Liver (tissue), 10 donors: Measurements from ENCODE around the gene PAN2. TPM values are rescaled to one million over a fixed set of nuclear protein-coding genes. Genes with fewer than 3 reads are reported as not detected.
A peak's percentile ranks its signal among the peaks of the same experiment; 100 is the strongest.

Source experiments
- DNase-seq: peaks from one replicate; pipeline ENCODE4 v3.0.0-alpha.2; 2017; ENCODE audit warnings: low spot score
- H3K27ac ChIP-seq, 2 donors: one replicate each; pipeline ENCODE4 v1.7.0; 2013; ENCODE audit warnings: inconsistent platforms in 2 of 2, low read length in 2 of 2, control low read depth in 1 of 2, low read depth in 1 of 2, mild to moderate bottlenecking in 1 of 2
- H3K27me3 ChIP-seq, 4 donors: one replicate each; pipeline versions ENCODE4 v1.6.1 to v1.7.0; 2013; ENCODE audit warnings: low read length in 3 of 4, inconsistent platforms in 1 of 4, mild to moderate bottlenecking in 1 of 4, moderate library complexity in 1 of 4; ENCODE audit not compliant: control insufficient read depth in 4 of 4, insufficient read depth in 4 of 4
- H3K36me3 ChIP-seq, 4 donors: one replicate each; pipeline versions ENCODE4 v1.6.1 to v1.7.0; 2013; ENCODE audit warnings: low read length in 3 of 4, mild to moderate bottlenecking in 3 of 4, low read depth in 1 of 4, moderate library complexity in 1 of 4; ENCODE audit not compliant: control insufficient read depth in 4 of 4, insufficient read depth in 3 of 4
- H3K4me1 ChIP-seq, 4 donors: one replicate each; pipeline versions ENCODE4 v1.6.1 to v1.7.0; 2013; ENCODE audit warnings: low read length in 3 of 4, mild to moderate bottlenecking in 3 of 4, moderate library complexity in 1 of 4; ENCODE audit not compliant: control insufficient read depth in 4 of 4, insufficient read depth in 4 of 4
- H3K4me3 ChIP-seq, 3 donors: one replicate each; pipeline versions ENCODE4 v1.6.1 to v1.7.0; 2013; ENCODE audit warnings: low read length in 3 of 3, control low read depth in 1 of 3, low read depth in 1 of 3, mild to moderate bottlenecking in 1 of 3
- H3K9ac ChIP-seq, 2 donors: one replicate each; pipeline ENCODE4 v1.7.0; 2013; ENCODE audit warnings: low read length in 2 of 2, mild to moderate bottlenecking in 2 of 2, moderate library complexity in 2 of 2, control low read depth in 1 of 2, low read depth in 1 of 2
- H3K9me3 ChIP-seq, 4 donors: one replicate each; pipeline versions ENCODE4 v1.6.1 to v1.7.0; 2013; ENCODE audit warnings: low read length in 3 of 4; ENCODE audit not compliant: control insufficient read depth in 4 of 4
- FOXA1 ChIP-seq: IDR thresholded peaks from 2 replicates; pipeline ENCODE4 v1.6.1; 2016; ENCODE audit warnings: antibody characterized with exemption
- GABPA ChIP-seq, 2 donors: IDR thresholded peaks in 1 of 2; conservative IDR thresholded peaks in 1 of 2; 2 replicates each; pipeline ENCODE4 v1.6.1; 2016; ENCODE audit warnings: antibody characterized with exemption in 2 of 2, mild to moderate bottlenecking in 1 of 2, moderate library complexity in 1 of 2
- HNF4A ChIP-seq, 2 donors: conservative IDR thresholded peaks; 2 replicates each; pipeline ENCODE4 v1.6.1; 2016; ENCODE audit warnings: antibody characterized with exemption in 2 of 2, mild to moderate bottlenecking in 2 of 2
- HNF4G ChIP-seq: IDR thresholded peaks from 2 replicates; pipeline ENCODE4 v1.6.1; 2016; ENCODE audit warnings: antibody characterized with exemption
- JUND ChIP-seq, 2 donors: IDR thresholded peaks; 2 replicates each; pipeline ENCODE4 v1.6.1; 2016; ENCODE audit warnings: antibody characterized with exemption in 2 of 2
- MAX ChIP-seq: IDR thresholded peaks from 2 replicates; pipeline ENCODE4 v1.6.1; 2016; ENCODE audit warnings: antibody characterized with exemption
- NR2F2 ChIP-seq: IDR thresholded peaks from 2 replicates; pipeline ENCODE4 v1.6.1; 2016; ENCODE audit warnings: antibody characterized with exemption
- RAD21 ChIP-seq, 2 donors: IDR thresholded peaks; 2 replicates each; pipeline ENCODE4 v1.6.1; 2016; ENCODE audit warnings: antibody characterized with exemption in 2 of 2, mild to moderate bottlenecking in 2 of 2
- REST ChIP-seq: IDR thresholded peaks from 2 replicates; pipeline ENCODE4 v1.6.1; 2016; ENCODE audit warnings: antibody characterized with exemption, mild to moderate bottlenecking
- RXRA ChIP-seq, 2 donors: IDR thresholded peaks; 2 replicates each; pipeline ENCODE4 v1.6.1; 2017 to 2018; ENCODE audit warnings: antibody characterized with exemption in 2 of 2, mild to moderate bottlenecking in 1 of 2
- SP1 ChIP-seq: IDR thresholded peaks from 2 replicates; pipeline ENCODE4 v1.6.1; 2018; ENCODE audit warnings: antibody characterized with exemption, mild to moderate bottlenecking
- TAF1 ChIP-seq: conservative IDR thresholded peaks from 2 replicates; pipeline ENCODE4 v1.6.1; 2016; ENCODE audit warnings: antibody characterized with exemption, mild to moderate bottlenecking
- YY1 ChIP-seq: IDR thresholded peaks from 2 replicates; pipeline ENCODE4 v1.6.1; 2016; ENCODE audit warnings: antibody characterized with exemption, mild to moderate bottlenecking
- ZBTB33 ChIP-seq: IDR thresholded peaks from 2 replicates; pipeline ENCODE4 v1.6.1; 2016; ENCODE audit warnings: antibody characterized with exemption
- WGBS: extraction: QIAGEN DNeasy Blood & Tissue Kit; methylation state at CpG from one replicate; pipeline ENCODE4 v1.1.7; 2013; 5-methylcytosine and 5-hydroxymethylcytosine counted together
- polyA plus RNA-seq, 2 donors: library from polyadenylated mRNA; stranded (reverse) in 1 of 2; unstranded in 1 of 2; fragments of 200-250 nt in 1 of 2; fragments of >200 nt in 1 of 2; fragmentation: Nextera tagmentation in 1 of 2; extraction: Ambion mirVana in 1 of 2; gene quantifications; one replicate each; pipeline versions ENCODE4 v1.2.1 to v1.2.3, GENCODE V29; 2013 to 2015
- small RNA-seq: library from RNA; depleted of rRNA; stranded (forward); fragments of <200 nt; gene quantifications from one replicate; pipeline ENCODE3, GENCODE V24; 2014
- total RNA-seq, 2 donors: library from RNA; depleted of rRNA; stranded (reverse); fragments of >200 nt; gene quantifications; one replicate each; pipeline ENCODE4 v1.2.3, GENCODE V29; 2014
- TF ChIP-seq, protein P1 (sequence below): fragments of 150-350 bp; IDR thresholded peaks from 2 replicates; pipeline ENCODE4 v1.5.1; 2017; ENCODE audit warnings: improper control_type of control experiment, low read depth, low read length; ENCODE audit not compliant: missing input control
- TF ChIP-seq, protein P2 (sequence below): IDR thresholded peaks from 2 replicates; pipeline ENCODE4 v1.6.1; 2016; ENCODE audit warnings: antibody characterized with exemption
- donor health status: healthy.
- donor health status: healthy.
- donor health status: healthy.
- donor health status: healthy.
- donor health status: healthy.

The PAN2 gene
- total and polyA plus RNA-seq, 4 donors, result 20.5 to 92.4 (median 27.7) TPM

DNA sequence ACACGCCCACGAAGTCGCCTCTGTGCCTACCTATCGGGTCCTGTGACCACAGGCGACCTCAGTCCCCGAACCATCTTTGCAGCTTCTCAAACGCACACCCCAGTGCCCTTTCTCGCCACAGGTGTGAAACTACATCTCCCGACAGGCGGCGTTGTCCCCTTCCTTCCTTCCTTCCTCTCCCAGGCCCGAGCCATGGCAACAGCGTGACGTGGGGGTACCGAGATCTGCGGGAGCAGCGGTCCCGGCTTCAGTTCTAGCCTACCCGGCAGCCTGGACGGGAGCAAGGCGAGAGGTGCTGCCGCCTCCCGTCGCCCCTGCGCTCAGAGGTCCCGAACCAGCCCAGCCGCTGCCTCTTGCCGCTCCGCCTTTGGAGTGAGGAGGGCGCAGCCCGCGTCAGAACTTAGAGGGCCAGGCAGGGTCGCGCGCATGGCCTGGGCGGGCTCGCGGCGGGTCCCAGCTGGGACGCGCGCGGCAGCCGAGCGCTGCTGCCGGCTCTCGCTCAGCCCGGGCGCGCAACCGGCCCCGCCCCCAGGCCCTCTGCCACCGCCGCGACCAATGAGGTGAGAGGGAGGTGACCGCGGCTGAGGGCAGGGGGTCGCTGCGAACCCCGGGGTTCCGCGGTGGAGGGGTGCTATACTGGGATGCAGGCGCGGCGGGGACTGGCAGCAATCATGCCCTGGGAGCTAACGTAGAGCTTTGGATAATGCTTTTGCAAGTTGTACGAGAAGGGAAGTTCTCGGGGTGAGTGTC lies 66.9 kb downstream of the PAN2 start, which contains the start of gene COQ10A:
TSS of gene COQ10A (plus strand) at position 250 of the 750 bp plus-strand sequence. CDS start at position 427, 177 bp downstream.
- peak within 1 kb of the TSS; percentile 93 to 97 for H3K27ac ChIP-seq
- peaks cover 2 to 46% (median 32%) of the 10 kb centered on the region in 4 donors for H3K4me1 ChIP-seq
- H3K9ac ChIP-seq, result peak within 1 kb of the TSS; percentile 56 to 83
- no peaks in the 10 kb centered on the region for H3K9me3 ChIP-seq
- H3K4me3 ChIP-seq, result peak within 1 kb of the TSS; percentile 79 to 91 (median 86)
- TF ChIP-seq HNF4A (conservative IDR thresholded peaks at IDR 0.05) (no peak), REST (peak; percentile 56), FOXA1 (no peak), SP1 (peak; percentile 33), RAD21 (IDR thresholded peaks at IDR 0.05) (peak; percentile 49 to 65), YY1 (peak; percentile 55), GABPA (IDR thresholded peaks at IDR 0.05 in 1 of 2, conservative IDR thresholded peaks at IDR 0.05 in 1 of 2) (peak in 1 of 2 donors; percentile 66), ZBTB33 (no peak), TAF1 (no peak), RXRA (IDR thresholded peaks at IDR 0.05) (peak; percentile 26 to 64), HNF4G (no peak), NR2F2 (no peak), MAX (no peak), JUND (IDR thresholded peaks at IDR 0.05) (no peak)
- TF ChIP-seq, protein P1, sequence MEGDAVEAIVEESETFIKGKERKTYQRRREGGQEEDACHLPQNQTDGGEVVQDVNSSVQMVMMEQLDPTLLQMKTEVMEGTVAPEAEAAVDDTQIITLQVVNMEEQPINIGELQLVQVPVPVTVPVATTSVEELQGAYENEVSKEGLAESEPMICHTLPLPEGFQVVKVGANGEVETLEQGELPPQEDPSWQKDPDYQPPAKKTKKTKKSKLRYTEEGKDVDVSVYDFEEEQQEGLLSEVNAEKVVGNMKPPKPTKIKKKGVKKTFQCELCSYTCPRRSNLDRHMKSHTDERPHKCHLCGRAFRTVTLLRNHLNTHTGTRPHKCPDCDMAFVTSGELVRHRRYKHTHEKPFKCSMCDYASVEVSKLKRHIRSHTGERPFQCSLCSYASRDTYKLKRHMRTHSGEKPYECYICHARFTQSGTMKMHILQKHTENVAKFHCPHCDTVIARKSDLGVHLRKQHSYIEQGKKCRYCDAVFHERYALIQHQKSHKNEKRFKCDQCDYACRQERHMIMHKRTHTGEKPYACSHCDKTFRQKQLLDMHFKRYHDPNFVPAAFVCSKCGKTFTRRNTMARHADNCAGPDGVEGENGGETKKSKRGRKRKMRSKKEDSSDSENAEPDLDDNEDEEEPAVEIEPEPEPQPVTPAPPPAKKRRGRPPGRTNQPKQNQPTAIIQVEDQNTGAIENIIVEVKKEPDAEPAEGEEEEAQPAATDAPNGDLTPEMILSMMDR, result peak; percentile 49
- TF ChIP-seq, protein P2, sequence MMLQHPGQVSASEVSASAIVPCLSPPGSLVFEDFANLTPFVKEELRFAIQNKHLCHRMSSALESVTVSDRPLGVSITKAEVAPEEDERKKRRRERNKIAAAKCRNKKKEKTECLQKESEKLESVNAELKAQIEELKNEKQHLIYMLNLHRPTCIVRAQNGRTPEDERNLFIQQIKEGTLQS, result no peak
- DNase-seq, result peak; percentile 86
- under 1% methylated on average over 68 of the region's 68 CpGs for WGBS
- H3K27me3 ChIP-seq, result no peaks in the 10 kb centered on the region
- H3K36me3 ChIP-seq, result peaks cover 0 to 11% (median 6%) of the 10 kb centered on the region in 4 donors

Small RNAs within 50 kb of the gene (small RNA-seq; reads per million reads assigned to genes)
- gene RNU7-40P, result not detected

Other genes starting within 250 kb of the PAN2 start
- 100 to 1,000 TPM in 1 of 2 donors, 10 to 100 TPM in 1; 74.3 to 148 TPM for gene PA2G4, start 229.4 kb downstream of the PAN2 start, total RNA-seq
- gene PA2G4, start 229.4 kb downstream of the PAN2 start, polyA plus RNA-seq, result 10 to 100 TPM; 56.8 to 62.9 TPM
- 1,000 to 10,000 TPM in 1 of 2 donors, 100 to 1,000 TPM in 1; 979 to 1,323 TPM for gene RPL41, start 217.4 kb downstream of the PAN2 start, total RNA-seq
- gene RPL41, start 217.4 kb downstream of the PAN2 start, polyA plus RNA-seq, result 1,000 to 10,000 TPM; 1,640 to 2,155 TPM
- gene ZC3H10, start 215.7 kb downstream of the PAN2 start, total RNA-seq, result 1 to 10 TPM; 2.0 to 5.2 TPM
- gene ZC3H10, start 215.7 kb downstream of the PAN2 start, polyA plus RNA-seq, result 1 to 10 TPM; 1.3 to 1.8 TPM
- 10 to 100 TPM; 59.5 to 93.5 TPM for gene ESYT1, start 205.7 kb downstream of the PAN2 start, total RNA-seq
- gene ESYT1, start 205.7 kb downstream of the PAN2 start, polyA plus RNA-seq, result 10 to 100 TPM; 41.0 to 58.1 TPM
- gene MYL6B, start 181.4 kb downstream of the PAN2 start, total RNA-seq, result 10 to 100 TPM in 1 of 2 donors, 1 to 10 TPM in 1; 3.7 to 14.2 TPM
- 10 to 100 TPM; 11.2 to 13.9 TPM for gene MYL6B, start 181.4 kb downstream of the PAN2 start, polyA plus RNA-seq
- 100 to 1,000 TPM; 298 to 482 TPM for gene MYL6, start 175.6 kb downstream of the PAN2 start, total RNA-seq
- gene MYL6, start 175.6 kb downstream of the PAN2 start, polyA plus RNA-seq, result 100 to 1,000 TPM; 766 to 975 TPM
- gene SMARCC2, start 144.5 kb downstream of the PAN2 start, total RNA-seq, result 10 to 100 TPM; 20.5 to 24.6 TPM
- gene SMARCC2, start 144.5 kb downstream of the PAN2 start, polyA plus RNA-seq, result 10 to 100 TPM; 12.8 to 24.8 TPM
- 10 to 100 TPM; 22.1 to 31.8 TPM for gene RNF41, start 112.1 kb downstream of the PAN2 start, total RNA-seq
- 10 to 100 TPM in 1 of 2 donors, 1 to 10 TPM in 1; 7.6 to 11.5 TPM for gene RNF41, start 112.1 kb downstream of the PAN2 start, polyA plus RNA-seq
- 10 to 100 TPM; 10.8 to 13.1 TPM for gene NABP2, start 109.7 kb downstream of the PAN2 start, total RNA-seq
- gene NABP2, start 109.7 kb downstream of the PAN2 start, polyA plus RNA-seq, result 10 to 100 TPM; 12.1 to 14.5 TPM
- gene SLC39A5, start 103.9 kb downstream of the PAN2 start, total RNA-seq, result 100 to 1,000 TPM; 157 to 195 TPM
- 100 to 1,000 TPM; 125 to 126 TPM for gene SLC39A5, start 103.9 kb downstream of the PAN2 start, polyA plus RNA-seq
- gene ANKRD52, start 75.6 kb downstream of the PAN2 start, total RNA-seq, result 10 to 100 TPM in 1 of 2 donors, 1 to 10 TPM in 1; 8.3 to 13.6 TPM
- gene ANKRD52, start 75.6 kb downstream of the PAN2 start, polyA plus RNA-seq, result 10 to 100 TPM in 1 of 2 donors, 1 to 10 TPM in 1; 5.4 to 10.3 TPM
- gene COQ10A, start 67.1 kb downstream of the PAN2 start, total RNA-seq, result 10 to 100 TPM in 1 of 2 donors, 1 to 10 TPM in 1; 3.2 to 40.7 TPM
- 10 to 100 TPM in 1 of 2 donors, 1 to 10 TPM in 1; 9.5 to 21.6 TPM for gene COQ10A, start 67.1 kb downstream of the PAN2 start, polyA plus RNA-seq
- gene CS, start 33.7 kb downstream of the PAN2 start, total RNA-seq, result 10 to 100 TPM; 59.0 to 79.9 TPM
- gene CS, start 33.7 kb downstream of the PAN2 start, polyA plus RNA-seq, result 10 to 100 TPM; 33.8 to 36.0 TPM
- gene CNPY2, start 18.0 kb downstream of the PAN2 start, total RNA-seq, result 10 to 100 TPM; 24.6 to 68.7 TPM
- 100 to 1,000 TPM in 1 of 2 donors, 10 to 100 TPM in 1; 72.6 to 163 TPM for gene CNPY2, start 18.0 kb downstream of the PAN2 start, polyA plus RNA-seq
- gene IL23A, start 4.9 kb upstream of the PAN2 start, total RNA-seq, result under 1 TPM in 1 of 2 donors, not detected in 1; 0.25 TPM
- under 1 TPM; 0.14 to 0.22 TPM for gene IL23A, start 4.9 kb upstream of the PAN2 start, polyA plus RNA-seq
- gene STAT2, start 26.1 kb upstream of the PAN2 start, total RNA-seq, result 100 to 1,000 TPM in 1 of 2 donors, 10 to 100 TPM in 1; 68.7 to 219 TPM
- gene STAT2, start 26.1 kb upstream of the PAN2 start, polyA plus RNA-seq, result 10 to 100 TPM; 48.4 to 64.5 TPM
- gene APOF, start 28.9 kb upstream of the PAN2 start, total RNA-seq, result 100 to 1,000 TPM in 1 of 2 donors, 10 to 100 TPM in 1; 11.9 to 109 TPM
- gene APOF, start 28.9 kb upstream of the PAN2 start, polyA plus RNA-seq, result 100 to 1,000 TPM; 203 to 335 TPM
- gene TIMELESS, start 115.4 kb upstream of the PAN2 start, total RNA-seq, result 10 to 100 TPM; 12.9 to 17.6 TPM
- gene TIMELESS, start 115.4 kb upstream of the PAN2 start, polyA plus RNA-seq, result 1 to 10 TPM; 5.1 to 7.8 TPM
- gene MIP, start 120.7 kb upstream of the PAN2 start, total RNA-seq, result under 1 TPM; 0.09 to 0.50 TPM
- gene MIP, start 120.7 kb upstream of the PAN2 start, polyA plus RNA-seq, result under 1 TPM; 0.28 to 0.60 TPM
- 1 to 10 TPM; 3.8 to 7.6 TPM for gene SPRYD4, start 134.6 kb upstream of the PAN2 start, total RNA-seq
- 10 to 100 TPM in 1 of 2 donors, 1 to 10 TPM in 1; 7.7 to 13.0 TPM for gene SPRYD4, start 134.6 kb upstream of the PAN2 start, polyA plus RNA-seq
- 10 to 100 TPM; 42.2 to 53.8 TPM for gene GLS2, start 154.2 kb upstream of the PAN2 start, total RNA-seq
- gene GLS2, start 154.2 kb upstream of the PAN2 start, polyA plus RNA-seq, result 10 to 100 TPM; 28.0 to 53.7 TPM
- gene RBMS2, start 187.8 kb upstream of the PAN2 start, total RNA-seq, result 1 to 10 TPM; 2.3 to 3.8 TPM
- 1 to 10 TPM; 1.2 to 1.3 TPM for gene RBMS2, start 187.8 kb upstream of the PAN2 start, polyA plus RNA-seq